GM21717 (cell line): ENCODE data around the gene CCDC116.
"Not testable (repeated sequence)": the region's sequence is repeated elsewhere in the genome, so short reads cannot be mapped to it uniquely, and the experiment has no call there.

Experiments used
- ATAC-seq: cut with Tn5 transposase; IDR thresholded peaks from one replicate; pipeline ENCODE4 v1.9.1; 2021; ENCODE audit warnings: mild to moderate bottlenecking, moderate library complexity; ENCODE audit not compliant: unreplicated experiment

Gene CCDC116

GRCh38 chr22:21632237-21632895 lies at the start of gene CCDC116:
TSS of gene CCDC116 (plus strand) at chr22:21632760. CDS start at chr22:21633182, 422 bp downstream.
- no peak for ATAC-seq

- ATAC-seq = no peak
Measured at GRCh38 chr22:21582801-21583740, 49.5 kb upstream of the CCDC116 start.

- ATAC-seq = no peak
Measured at GRCh38 chr22:21585389-21585788, 47.2 kb upstream of the CCDC116 start.

- ATAC-seq = peak; percentile 63
Measured at GRCh38 chr22:21587803-21588611, 44.6 kb upstream of the CCDC116 start.

GRCh38 chr22:21589396-21589795 lies 43.2 kb upstream of the CCDC116 start:
- ATAC-seq = no peak

- ATAC-seq = no peak
Measured at GRCh38 chr22:21590809-21591641, 41.5 kb upstream of the CCDC116 start.

GRCh38 chr22:21591695-21592094 lies 40.9 kb upstream of the CCDC116 start:
- no peak for ATAC-seq

- ATAC-seq = no peak
Measured at GRCh38 chr22:21592422-21592821, 40.1 kb upstream of the CCDC116 start.

- ATAC-seq = no peak
Measured at GRCh38 chr22:21593406-21594232, 38.9 kb upstream of the CCDC116 start.

GRCh38 chr22:21594865-21595452 lies 37.6 kb upstream of the CCDC116 start:
- ATAC-seq = no peak

GRCh38 chr22:21596356-21597135 lies 36.0 kb upstream of the CCDC116 start:
- not testable (repeated sequence) for ATAC-seq

- no peak for ATAC-seq
Measured at GRCh38 chr22:21598302-21598701, 34.3 kb upstream of the CCDC116 start.

- ATAC-seq = no peak
Measured at GRCh38 chr22:21599053-21599893, 33.3 kb upstream of the CCDC116 start.

- ATAC-seq = no peak
Measured at GRCh38 chr22:21602579-21602978, 30.0 kb upstream of the CCDC116 start.

GRCh38 chr22:21603973-21604372 lies 28.6 kb upstream of the CCDC116 start:
- ATAC-seq = no peak

- no peak for ATAC-seq
Measured at GRCh38 chr22:21605887-21606564, 26.5 kb upstream of the CCDC116 start.

- ATAC-seq = no peak
Measured at GRCh38 chr22:21606775-21607174, 25.8 kb upstream of the CCDC116 start.
